ENCODE data around the gene LOXL3.

Gene LOXL3

DNA sequence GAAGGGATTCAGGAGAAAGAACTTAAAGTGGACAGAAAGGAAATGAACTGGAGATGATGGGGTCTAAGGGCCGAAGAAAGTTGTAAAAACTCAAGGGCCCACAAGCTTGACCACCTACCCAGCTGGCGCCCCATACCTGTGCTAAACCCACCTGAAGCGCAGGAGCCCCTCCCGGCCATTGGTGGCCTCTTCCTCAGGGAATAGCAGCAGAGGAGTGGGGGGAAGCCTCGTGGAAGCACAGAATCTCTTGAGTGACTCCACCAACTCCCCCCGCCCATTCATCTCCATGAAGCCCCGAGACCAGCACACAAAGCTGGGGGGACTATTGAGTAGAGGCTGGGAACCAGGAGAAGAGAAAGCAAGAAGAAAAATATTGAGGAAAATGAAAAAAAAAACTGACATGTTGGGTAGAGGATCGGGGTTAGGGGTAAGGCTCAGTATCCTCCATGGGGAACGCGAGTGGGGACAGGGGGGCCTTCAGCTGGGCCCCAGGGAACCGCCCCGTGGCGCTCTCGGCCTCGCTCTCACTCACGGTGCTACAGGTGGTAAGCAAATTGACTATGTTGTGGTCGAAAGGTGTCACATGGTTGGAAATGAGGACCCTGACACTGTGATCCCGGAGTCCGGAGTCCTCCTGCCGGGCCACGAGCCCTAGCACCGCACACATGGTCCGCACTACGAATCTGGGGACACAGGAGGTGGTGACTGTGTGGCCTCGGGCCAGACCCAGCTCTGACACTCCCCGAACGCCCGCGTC lies 25.0 kb downstream of the LOXL3 start:
- no peak for DNase-seq (ENCODE audit: low read depth in 2 of 2)

DNA sequence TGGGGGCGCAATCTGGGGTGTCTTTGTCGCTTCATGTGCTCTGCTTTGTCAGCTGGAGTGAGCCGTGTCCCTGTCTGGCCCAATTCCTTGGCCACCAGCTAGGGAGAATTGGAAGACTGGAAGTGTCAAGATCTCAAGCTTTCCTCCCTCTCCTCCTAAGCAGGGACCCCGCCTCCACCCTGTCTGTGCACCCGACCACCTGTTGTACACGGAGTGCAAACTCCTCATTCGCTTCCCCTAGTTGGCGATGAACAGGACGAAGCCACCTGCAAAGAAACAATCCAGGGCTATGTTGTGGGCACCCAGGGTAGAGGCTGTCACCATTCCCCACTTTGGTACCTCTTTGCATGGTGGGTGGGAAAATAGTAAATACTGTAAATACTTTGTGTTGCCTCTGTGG lies 26.0 kb downstream of the LOXL3 start:
- no peak for DNase-seq (ENCODE audit: low read depth in 2 of 2)

DNA sequence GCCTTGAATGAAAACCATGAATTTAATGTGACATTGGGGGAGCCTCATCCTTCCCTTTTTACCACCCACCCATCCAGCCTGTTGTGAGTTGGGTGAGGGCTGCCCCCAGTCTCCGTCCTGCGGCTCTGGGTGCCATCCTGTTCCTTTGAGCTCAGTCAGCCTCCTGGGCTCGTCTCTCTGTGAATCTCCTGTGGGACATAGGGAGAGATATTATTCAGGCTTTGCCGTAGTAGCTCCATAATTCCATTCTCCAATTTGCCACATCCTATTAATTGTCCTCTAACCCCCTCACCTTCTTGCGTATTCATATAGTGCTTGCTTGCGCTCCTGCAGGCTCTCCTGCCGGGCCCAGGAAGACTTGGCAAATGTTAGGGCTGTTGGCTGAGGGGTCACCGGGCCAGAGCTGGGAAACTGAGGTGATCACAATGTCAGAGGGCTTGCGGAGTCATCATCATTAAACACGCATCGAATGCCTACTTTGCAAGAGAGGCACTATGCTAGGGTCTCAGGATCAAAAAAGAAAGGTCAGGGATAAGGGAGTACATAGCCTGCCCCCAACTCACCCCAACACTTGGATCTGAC lies 27.0 kb downstream of the LOXL3 start:
- DNase-seq (ENCODE audit: low read depth in 2 of 2) = no peak

DNA sequence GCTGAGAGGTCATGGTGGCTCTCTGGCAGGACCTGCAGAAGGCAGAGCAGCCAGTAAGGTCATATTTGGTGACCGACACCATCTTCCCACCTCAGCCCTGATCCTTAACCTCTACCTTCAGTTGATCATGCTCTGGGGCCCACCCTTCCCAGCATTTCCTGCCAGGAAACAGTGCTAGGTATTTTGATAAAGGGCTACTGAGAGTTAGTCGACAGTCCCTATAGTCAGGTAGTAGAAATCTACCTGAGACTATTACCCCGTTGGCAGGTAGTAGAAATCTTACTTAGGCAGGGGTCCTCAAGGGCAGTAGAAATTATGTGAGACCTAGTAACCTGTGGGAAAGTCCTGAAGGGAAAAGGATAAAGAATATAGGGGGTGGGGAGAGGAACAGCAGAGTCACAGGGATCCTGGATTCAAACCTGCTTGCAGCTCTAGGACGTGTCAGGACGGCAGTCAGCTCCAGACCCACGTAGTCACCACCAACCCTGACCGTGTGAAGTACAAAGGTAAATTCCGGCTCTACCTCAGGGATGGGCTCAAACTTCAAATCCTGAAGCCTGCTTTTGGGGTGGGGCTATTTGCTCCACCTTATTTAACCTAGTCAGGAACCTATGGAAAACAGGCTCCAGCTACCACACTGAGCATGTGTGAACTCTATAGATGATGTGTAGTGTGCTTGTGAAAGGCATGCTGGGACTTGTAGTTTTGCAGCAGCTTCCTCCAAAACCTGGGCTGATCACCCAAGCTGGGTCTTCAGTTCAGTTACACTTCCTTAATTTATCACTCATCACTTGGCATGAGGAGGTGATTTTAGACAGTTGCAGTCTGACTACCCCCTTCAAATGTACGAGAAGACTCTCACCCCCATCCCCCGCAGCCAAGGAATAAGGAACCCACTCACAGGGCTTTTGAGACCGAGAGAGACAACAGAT lies 27.8 kb downstream of the LOXL3 start, which contains the start of gene DQX1:
Gene DQX1, minus strand, starts transcription at position 515 of the 932 bp plus-strand sequence. Its CDS starts 502 bp downstream, at position 13.
- no peak for DNase-seq (ENCODE audit: low read depth in 2 of 2)

DNA sequence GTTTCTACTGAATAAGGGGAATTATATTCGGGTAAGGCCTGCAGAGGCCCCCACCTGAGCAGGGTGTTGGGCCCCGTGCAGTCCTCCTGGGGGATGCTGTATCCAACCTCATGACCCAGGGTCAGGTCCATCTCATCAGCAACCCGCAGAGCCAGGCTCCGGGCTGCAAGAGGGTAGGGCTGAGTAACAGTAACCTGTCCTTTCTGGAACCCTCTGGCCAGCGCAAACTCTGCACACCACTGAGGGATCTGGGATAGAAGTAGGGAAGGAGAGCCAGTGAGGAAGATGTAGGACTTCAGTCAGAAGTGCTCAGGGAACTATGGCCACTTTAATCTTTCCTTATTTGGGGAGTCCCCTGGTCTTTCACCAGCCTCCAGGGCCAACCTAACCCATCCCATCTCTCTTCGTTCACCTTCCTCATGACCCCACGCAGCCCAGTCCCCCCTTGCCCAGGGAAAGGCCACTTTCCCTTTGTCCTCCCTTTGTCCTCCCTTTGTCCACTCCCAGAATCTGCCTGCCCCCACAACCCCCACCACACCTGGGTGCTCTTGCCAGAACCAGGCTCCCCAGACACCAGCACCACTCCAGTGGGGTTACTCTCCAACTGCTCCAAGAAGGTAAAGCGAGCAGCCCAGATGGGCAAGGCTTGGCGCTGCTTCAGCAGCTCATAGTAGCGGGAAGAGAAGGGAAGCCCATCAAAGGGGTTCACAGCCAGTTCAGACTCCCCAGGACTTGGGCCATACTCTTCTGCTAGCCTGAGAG lies 28.6 kb downstream of the LOXL3 start:
- DNase-seq (ENCODE audit: low read depth in 2 of 2) = no peak

DNA sequence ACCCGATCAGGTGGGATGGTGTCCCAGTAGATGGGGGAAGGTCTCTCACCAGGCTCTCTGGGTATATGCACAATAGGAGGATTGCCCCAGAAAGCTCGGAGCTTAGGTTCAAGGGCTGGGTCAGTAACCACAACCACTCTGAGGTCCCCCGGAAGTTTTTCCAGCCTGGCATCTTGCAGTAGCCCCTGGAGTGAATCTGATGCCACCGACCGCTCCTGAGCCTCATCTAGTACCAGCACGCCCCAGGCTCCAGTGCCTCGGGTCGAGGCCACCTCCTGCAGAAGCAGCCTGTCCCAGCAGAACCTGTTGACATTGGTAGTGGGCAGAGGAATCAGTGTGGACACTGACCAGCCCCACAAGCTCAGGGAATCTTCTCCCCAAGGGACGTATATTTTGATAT lies 29.7 kb downstream of the LOXL3 start:
- DNase-seq (ENCODE audit: low read depth in 2 of 2) = no peak

DNA sequence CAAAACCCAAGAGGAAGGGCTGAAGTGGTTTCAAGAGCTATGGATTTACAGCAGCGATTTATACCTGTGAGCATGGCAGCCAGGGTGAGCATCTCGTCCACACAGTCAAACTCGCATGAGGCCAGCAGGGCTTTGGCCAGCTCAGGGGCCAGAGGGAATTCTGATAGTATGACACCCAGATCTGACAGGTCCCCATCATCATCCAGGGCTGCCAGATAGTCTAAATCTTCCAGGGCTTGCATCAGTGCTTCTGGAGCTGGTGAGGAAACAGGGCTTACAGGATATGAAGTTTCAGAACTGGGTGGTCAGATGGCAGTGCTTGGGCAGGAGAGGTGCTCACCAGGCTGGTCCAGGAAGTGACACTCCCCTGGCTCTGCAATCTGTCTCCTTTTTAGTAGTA lies 31.2 kb downstream of the LOXL3 start:
- DNase-seq (ENCODE audit: low read depth in 2 of 2) = no peak

DNA sequence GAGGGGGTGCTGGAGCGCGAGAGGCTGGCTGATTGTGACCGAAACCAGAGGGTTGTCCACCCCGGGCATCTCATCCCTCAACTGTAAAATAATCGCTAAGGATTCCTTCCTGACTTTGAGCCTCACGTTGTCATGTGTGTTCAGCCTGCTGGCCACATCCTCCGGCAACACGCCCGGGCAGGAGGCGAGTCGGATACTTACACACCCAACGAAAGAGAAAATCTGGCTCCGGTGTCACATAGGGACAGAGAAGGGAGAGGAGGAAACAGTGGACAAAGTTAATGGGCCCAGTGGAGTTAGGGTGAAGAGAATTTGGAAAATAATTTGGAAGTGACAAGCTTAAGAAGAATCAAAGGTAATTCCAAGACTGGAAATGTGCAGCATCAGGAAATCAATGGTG lies 37.1 kb downstream of the LOXL3 start:
- DNase-seq (ENCODE audit: low read depth in 2 of 2) = no peak

DNA sequence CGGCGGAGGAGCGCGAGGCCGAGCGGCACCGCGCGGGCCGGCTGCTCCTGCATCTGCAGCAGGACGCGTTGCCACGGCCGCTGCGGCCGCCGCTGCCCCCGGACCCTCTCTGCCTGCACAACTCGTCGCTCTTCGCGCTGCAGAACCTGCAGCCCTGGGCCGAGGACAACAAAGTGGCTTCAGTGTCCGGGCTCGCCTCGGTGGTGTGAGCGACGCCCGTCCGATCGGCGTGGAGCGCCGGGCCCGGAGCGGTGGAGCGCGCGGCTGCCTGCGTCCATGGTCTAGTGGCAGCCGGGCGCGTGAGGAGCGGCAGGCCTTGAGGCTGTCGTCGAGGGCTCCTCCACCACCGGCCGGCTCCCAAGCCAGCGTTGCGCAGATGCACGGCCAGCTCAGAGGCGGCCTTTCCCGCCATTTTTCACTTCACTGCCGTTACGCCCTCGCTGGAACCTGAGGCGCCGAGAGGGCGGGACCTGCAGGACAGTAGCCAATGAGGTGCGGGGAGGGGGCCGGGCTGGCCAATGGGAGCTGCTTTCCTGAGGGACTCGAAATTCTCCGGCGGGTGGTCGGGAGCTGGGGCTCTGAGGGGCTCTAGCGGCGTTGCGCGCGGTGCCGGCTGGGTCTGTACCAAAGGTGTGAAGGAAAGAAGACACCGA lies 37.6 kb downstream of the LOXL3 start:
- no peak for DNase-seq (ENCODE audit: low read depth in 2 of 2)

DNA sequence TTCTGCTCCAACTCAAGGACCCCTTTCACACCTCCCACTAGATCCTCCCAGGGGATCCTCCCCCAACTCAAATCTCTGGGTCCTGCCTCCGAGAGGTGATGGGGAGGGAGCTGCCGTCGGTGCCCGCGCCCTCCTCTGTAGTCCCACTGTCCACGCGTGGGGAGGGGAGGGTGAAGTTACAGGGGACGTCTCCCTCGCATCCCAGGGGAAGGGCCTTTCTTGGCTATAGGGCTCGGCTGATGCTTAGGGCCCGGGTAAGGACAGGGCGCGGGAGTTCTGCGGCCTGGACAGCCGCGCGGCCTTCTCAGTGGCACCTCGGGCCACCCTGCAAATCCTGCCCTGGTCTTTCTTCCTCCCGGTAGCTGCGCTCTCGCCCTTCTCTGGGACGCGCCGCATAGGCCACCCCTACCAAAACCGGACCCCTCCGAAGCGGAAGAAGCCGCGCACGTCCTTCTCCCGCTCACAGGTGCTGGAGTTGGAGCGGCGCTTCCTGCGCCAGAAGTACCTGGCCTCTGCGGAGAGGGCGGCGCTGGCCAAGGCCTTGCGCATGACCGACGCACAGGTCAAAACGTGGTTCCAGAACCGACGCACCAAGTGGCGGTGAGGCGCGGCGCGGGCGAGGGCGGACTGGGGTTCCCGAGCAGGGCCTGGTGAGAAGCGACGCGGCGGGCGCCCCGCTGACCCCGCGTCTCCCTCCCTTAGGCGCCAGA lies 38.3 kb downstream of the LOXL3 start:
- no peak for DNase-seq (ENCODE audit: low read depth in 2 of 2)

DNA sequence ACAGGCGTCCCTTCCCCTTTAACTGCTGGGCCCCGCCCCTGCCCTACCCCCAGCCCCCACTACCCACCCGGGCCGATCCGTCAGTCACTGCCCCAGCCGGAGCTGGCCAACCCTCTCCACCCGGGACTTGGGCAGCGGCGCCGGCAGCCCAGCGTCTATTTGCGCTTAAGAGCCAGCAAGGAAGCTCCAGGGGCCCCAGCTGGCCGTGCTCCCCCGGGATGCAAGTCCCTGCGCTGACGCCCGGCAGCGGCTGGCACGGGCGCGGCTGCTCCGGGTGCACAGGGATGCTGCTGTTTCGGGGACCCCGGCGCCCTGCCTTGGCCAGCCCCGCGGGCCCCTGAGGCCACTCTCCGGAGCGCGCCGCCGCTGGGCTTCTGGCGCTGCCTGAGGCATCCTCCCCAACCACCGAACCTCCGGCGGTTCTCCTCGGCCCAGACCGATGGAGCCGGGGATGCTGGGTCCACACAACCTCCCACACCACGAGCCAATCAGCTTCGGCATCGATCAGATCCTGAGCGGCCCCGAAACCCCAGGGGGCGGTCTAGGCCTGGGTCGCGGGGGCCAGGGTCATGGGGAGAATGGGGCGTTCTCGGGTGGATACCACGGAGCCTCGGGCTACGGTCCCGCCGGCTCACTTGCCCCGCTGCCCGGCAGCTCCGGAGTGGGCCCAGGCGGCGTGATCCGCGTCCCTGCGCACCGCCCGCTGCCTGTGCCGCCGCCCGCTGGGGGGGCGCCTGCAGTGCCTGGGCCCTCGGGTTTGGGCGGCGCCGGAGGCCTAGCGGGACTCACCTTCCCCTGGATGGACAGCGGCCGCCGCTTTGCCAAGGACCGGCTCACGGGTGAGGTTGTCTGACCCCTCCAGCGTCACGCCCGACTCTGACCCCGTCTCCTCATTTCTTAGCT lies 39.1 kb downstream of the LOXL3 start, which contains the start of gene TLX2:
Gene TLX2, plus strand, starts transcription at position 83 of the 903 bp plus-strand sequence. Its CDS starts 357 bp downstream, at position 440.
- no peak for DNase-seq (ENCODE audit: low read depth in 2 of 2)

DNA sequence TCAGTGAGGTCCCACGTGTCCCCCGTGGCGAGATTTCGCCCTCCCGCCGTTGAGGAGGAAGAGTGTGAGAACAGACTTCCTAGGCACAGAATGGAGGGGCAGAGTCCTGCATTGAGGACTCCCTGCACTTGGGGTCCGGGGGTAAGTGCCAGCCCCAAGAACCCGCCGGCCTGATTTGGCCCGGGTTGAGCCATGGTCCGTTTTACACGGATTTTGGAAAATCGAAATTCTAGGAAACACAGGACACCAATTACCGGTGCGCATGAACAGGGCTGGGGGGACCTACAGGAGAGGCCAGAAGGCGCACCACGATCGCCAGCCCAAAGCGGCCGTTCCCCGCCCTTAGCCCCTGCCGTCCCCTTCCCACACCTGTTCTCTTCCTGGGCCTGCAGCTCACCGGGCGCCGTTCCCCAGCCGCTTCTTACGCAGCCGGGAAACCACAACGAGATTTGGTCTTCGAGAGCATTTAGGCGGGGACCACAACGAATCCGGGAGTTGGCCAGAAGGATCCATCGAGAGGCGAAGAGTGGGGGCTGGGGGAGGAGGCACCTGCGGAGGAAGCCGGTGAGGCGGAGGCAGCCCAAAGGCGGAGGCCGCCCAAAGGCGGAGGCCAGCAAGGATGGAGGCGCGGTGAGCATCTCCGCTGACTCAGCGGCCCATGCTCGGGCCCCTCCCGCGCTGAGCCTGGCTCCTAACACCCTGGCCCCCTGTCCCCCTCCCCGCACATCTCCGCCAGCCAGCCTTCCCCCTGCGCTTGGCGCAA lies 40.0 kb downstream of the LOXL3 start:
- no peak for DNase-seq (ENCODE audit: low read depth in 2 of 2)

DNA sequence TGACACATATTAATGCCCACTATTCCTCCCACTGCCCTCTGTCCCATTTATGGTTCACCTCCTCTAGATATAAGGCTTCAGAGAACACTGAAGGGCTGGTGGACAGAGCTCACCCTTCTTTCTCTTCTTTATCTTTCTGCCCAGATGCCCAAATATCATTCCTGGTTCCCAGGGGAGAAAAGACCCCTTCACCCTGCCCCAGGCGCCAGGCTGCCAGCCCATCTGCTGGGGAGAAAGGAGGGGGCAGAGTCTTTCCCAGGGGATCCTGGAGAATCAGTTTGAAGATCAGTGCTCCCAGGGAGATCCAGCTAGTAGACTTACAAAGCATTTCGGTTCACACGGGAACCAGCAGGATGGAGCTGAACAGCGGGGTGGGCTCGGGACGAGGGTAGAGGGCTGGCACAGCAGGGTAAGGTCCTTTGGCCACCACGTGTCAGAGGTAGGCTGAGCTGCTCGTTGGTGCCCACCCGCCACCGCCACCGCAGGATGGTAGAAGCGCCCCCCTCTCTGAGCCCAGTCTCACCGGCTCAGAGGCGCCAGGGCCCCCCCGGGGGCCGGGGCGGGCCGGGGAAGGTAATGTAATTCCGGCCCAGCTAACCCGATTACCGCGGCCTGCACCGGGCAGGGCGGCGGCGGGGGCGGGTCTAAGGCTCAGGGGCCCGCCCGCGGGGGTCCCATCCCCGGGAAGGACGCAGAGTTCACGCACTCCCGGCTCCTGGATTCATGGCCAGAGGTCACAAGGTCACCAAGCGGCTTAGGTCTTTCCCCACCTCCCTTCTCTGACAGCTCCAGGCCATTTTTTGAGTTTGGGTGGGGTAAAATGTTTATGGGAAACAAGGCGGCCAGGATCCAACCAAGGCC lies 40.8 kb downstream of the LOXL3 start:
- no peak for DNase-seq (ENCODE audit: low read depth in 2 of 2)

DNA sequence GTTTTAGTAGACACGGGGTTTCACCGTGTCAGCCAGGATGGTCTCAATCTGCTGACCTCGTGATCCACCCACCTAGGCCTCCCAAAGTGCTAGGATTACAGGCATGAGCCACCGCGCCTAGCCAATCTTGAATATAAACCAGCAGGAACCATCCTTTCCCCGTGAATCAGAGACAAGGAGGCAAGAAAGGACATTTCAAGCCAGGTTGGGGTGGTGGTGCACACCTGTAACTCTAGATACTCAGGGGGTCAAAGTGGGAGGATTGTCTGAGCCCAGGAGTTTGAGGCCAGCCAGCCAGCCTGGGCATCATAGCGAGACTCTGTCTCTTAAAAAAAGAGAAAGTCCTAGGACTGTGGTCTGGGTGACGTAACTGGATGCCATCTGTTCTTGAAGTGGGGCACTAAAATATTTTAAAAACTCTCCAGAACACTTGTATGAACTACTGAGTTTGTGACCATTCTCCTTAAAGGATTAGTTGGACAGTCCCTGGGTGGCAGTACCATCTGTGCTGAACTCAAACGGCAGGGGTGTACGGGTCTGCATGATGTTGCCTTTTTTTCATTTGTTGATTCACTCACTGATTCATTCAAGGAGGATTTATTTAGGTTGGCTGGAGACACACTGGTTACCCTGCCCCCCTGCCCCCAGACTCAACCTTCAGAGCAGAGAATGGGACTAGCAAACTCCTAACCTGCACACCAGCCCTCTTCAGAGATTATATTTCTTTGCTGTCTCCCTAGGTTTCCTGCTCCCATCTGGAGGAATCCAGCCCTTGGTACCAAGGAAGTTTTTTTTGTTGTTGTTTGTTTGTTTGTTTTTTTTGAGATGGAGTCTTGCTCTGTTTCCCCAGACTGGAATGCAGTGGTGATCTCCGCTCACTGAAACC lies 42.4 kb downstream of the LOXL3 start:
- no peak for DNase-seq (ENCODE audit: low read depth in 2 of 2)

DNA sequence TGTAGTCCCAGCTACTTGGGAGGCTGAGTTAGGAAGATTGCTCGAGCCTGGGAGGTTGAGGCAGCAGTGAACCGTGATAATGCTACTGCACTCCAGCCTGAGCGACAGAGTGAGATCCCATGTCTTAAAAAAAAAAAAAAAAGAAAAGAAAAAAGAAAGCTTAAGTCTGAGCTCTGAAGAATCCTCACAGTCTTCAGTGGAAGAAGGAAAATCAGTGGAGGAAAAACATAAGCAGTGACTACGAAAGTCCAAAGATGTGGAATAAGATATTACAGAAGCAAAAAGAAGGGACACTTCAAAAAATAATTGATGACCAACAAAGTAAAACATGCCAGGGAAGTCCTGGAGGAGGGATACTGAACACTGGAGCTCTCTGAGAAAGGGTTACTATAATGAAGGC lies 43.5 kb downstream of the LOXL3 start:
- DNase-seq (ENCODE audit: low read depth in 2 of 2) = no peak

DNA sequence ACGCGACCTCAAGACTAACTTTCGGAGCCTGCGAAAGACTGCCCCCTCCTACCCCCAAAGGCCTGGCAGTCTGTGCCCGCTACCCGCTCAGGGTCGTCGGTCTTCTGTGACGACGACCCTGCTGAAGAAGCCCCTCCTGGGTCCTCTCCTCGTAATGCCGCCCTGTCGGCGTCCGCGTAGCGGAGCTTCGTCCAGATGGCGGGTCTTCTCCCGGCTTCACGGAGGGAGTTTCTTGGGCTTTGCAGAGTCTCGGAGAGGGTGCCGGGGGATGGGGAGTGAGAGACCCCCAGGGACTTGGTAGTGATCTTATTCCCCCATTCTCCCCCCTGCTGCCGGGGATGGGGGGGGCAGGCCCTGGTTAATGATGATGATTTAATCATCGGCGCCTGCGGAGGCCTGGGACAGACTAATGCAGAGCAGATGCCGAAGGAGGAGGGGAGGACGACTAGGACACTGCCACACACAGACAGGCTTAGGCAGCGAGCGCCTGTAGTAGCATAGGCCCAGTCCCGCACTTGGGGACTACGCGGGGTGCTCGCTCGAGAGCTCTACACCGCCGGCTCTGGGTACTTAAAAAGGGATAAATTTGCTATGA lies 45.7 kb downstream of the LOXL3 start:
- DNase-seq (ENCODE audit: low read depth in 2 of 2) = peak; percentile 75 to 78

Data from fibroblast of skin of left biceps (primary cell).